HG02840 (cell line): ENCODE data around the gene SLC5A1.

Experiments used
- ATAC-seq: cut with Tn5 transposase; IDR thresholded peaks from one replicate; pipeline ENCODE4 v1.9.1; 2021; ENCODE audit warnings: mild to moderate bottlenecking, moderate library complexity, moderate number of reproducible peaks; ENCODE audit not compliant: unreplicated experiment, low FRiP score

Gene SLC5A1

GRCh38 chr22:32050678-32051515 lies 7.8 kb downstream of the SLC5A1 start:
- ATAC-seq = no peak

GRCh38 chr22:32052244-32052643 lies 9.2 kb downstream of the SLC5A1 start:
- no peak for ATAC-seq

- no peak for ATAC-seq
Observed at GRCh38 chr22:32052936-32053791, 10.1 kb downstream of the SLC5A1 start.

GRCh38 chr22:32055069-32055468 lies 12.0 kb downstream of the SLC5A1 start:
- no peak for ATAC-seq

DNA sequence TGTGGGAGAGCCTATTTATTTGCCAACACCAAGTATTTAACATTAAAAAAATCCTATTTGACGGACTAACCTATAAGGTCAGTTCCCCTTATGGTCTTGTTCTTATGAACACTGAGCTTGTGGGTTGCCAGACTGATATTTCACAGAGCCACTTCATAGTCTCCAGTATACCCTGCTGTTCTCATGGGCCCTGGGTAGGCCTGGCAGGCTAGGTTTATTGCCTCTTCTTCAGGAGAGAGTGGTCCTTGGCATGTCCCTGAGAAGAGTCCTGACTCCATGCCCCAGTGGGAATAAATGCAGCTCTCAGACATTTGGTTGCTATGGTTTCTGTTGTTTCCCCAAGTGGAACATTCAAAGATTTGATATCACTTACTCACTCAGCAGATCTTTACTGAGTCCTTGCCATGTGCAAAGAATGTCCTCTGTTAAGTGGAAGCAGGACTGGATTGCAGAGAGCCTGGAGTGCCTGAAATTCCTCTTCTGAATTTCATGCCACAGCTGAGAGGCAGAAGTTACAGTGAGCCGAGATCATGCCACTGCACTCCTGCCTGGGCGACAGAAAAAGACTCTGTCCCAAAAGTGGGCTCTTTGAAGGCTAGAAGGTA lies 15.7 kb downstream of the SLC5A1 start:
- no peak for ATAC-seq

DNA sequence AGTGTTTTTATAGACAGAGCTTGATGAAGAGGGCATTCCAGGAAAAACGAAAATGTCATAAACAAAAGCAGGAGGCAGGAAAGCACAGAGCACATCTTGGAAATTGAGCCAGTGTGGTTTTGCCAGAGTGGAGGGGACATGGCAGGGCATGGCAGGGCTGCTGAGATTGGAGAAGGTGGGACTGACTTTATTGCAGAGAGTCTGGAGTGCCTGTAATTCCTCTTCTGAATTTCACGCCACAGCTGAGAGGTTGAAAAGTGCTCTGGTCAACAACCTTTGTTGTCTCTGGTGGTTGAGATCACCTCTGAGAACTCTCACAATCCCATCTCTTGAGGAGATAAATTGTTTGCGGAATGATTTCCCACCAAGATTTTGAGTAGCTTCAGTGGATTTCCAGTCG lies 16.4 kb downstream of the SLC5A1 start:
- no peak for ATAC-seq

DNA sequence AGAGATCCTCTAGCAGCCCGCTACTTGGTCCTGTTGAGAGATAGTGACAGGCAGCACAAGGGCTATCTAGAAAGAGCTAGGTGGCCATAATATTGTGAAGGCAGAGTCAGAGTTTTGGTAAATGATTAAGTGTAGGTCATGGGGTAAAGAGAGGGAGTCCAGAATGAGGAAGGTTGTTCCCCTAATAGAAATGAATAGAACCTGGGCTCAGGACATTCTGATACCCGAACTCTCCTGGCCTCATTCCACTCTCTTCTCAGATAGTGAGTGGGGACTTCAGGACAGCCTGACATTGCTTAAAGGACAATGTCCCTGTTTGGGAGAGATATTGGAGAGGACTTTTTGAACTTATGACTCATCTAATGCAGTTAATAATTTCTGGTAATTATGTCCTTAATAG lies 20.6 kb downstream of the SLC5A1 start:
- no peak for ATAC-seq

GRCh38 chr22:32066820-32067219 lies 23.8 kb downstream of the SLC5A1 start:
- ATAC-seq = no peak

DNA sequence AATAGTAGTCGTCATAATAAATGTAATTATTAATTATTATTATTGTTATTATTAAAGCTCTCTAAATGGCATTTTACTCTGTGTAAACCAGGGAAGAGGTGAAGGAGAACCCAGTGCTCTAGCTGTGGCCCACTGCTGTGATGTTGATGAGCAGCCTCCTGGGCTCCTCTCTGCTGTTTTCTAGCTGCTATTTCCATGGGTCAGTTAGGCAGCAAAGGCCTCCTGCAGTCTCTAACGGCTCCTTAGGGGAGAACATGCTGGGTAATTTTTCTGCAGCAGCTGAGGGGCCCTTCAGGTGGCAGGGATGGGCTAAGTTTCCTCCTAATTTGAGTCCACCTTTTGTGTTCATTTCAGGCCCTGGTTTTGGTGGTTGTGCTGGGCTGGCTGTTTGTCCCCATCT lies 24.6 kb downstream of the SLC5A1 start:
- no peak for ATAC-seq

- no peak for ATAC-seq
Observed at GRCh38 chr22:32069579-32070372, 26.7 kb downstream of the SLC5A1 start.

DNA sequence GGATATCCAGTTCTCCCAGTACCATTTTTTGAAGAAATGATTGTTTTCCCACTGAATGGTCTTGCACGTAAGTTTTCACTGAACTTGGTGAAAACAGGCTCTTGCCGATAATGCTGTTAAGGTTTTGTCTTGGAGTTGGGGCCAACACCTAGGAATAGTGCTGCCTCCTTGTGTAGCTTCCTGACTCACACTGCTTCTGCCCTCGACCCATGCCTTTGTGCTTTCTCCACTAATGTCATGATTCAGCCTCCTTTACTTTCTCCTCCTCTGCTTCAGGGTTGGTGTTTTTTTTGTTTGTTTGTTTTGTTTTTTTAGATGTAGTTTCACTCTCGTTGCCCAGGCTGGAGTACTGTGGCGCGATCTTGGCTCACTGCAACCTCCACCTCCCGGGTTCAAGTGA lies 30.2 kb downstream of the SLC5A1 start:
- ATAC-seq = no peak

DNA sequence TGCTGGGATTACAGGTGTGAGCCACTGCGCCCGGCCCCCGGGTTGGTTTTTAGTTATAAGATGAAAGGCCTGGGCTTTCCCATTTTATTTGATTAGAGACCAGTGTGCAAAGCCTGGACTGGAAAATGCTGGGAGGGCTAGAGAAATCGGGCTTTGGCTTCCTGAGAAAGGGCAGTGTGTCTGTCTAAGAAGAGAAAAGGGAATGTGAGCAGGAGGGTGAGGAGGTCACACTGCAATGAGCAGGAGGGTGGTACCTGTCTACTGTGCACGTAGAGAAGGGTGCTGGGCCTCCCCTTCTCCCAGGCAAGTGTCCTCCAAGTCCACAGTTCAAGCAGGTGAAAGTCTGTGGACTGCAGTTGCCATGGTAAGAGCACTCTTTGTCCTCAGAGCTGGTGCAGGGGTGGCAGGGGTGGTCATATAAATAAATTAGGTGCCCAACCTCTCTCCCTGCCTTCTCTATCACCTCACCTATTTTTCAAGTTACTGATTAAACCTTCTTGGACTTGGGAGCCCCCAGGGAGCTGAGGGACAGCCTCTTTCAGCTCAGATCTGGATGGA lies 30.8 kb downstream of the SLC5A1 start:
- no peak for ATAC-seq

DNA sequence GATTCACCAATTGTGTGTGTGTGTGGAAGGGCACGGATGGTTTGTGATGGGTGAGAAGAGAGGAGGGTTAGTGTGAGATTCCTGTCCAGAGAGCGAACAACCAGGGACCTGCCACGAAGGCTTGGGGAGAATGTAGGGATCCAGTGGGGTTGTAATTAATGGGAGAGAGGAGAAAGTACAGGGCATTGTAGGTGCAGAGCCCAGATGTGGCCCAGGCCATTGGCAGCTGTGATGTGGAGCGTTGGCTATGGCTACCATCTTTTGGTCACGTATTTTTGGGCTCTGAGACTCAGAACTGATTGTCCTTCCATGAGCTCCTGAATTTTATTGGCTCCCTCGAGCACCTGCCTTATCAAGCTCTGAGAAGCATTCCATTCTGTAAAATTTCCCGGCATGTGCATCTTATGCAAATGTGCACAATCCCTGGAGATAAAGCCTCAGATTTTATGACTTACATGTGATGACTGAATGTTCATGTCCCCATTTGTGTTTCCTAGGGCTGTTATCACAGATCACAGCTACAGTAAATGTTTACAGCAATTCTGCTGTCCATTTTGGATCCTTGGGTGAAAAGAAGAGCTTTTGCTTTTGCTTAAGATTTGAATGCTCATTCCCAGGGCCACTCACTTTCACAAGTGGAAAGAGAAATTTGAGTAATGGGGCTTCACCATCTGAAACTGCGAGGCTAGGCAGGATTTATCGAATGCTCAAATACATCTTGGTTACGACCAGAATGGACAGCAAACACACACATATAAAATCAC lies 33.1 kb downstream of the SLC5A1 start:
- ATAC-seq = no peak

- ATAC-seq = no peak
Observed at GRCh38 chr22:32076761-32077084, 33.7 kb downstream of the SLC5A1 start.

GRCh38 chr22:32077151-32077550 lies 34.1 kb downstream of the SLC5A1 start:
- ATAC-seq = no peak

- ATAC-seq = no peak
Observed at GRCh38 chr22:32079130-32080089, 36.3 kb downstream of the SLC5A1 start.

GRCh38 chr22:32080904-32081303 lies 37.8 kb downstream of the SLC5A1 start:
- no peak for ATAC-seq

DNA sequence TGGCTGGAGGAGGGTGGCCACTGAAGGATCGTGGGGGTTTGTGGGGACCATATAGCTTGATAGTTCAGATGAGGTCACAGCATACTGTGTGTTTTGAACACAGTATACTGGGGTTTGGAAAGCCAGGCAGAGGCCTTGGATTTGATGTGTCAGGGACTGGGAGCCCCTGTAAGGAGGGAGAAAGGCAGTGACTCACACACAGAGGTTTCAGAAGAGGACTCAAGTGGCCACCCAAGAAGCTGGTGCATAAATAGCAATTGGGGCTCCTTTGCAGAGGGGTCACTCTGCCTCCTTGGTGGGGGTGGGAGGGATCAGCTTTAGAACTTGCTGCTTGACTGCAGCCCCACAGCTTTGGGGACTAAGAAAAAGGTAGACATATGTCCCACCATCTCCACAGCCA lies 39.3 kb downstream of the SLC5A1 start:
- no peak for ATAC-seq
